Neural progenitor cell (in vitro differentiated cells): ENCODE results near the gene NTRK1.

Experiments
- CTCF ChIP-seq: fragments of 200-600 bp; sonication (generic); IDR thresholded peaks from 2 replicates; pipeline ENCODE4 v1.5.1; 2017; ENCODE audit warnings: antibody characterized with exemption, mild to moderate bottlenecking
- EZH2 ChIP-seq: fragments of 200-600 bp; sonication (generic); IDR thresholded peaks from 2 replicates; pipeline ENCODE4 v1.6.1; 2017; ENCODE audit warnings: antibody characterized with exemption, mild to moderate bottlenecking, moderate library complexity

GRCh38 chr1:156858555-156858956 is 2.1 kb upstream of the NTRK1 start:
- no peak for TF ChIP-seq EZH2
- TF ChIP-seq CTCF, result no peak
